Activated CD8-positive, alpha-beta T cell treated with anti-CD3 and anti-CD28 coated beads, Interleukin-2, amount 10 ng/mL, durations not matched to agents 7 days and 5 days (primary cell): ENCODE data around the gene SMIM22. TPM values are rescaled to one million over a fixed set of nuclear protein-coding genes. Genes with fewer than 3 reads are reported as not detected.
A peak's percentile ranks its signal among the peaks of the same experiment; 100 is the strongest.

ENCODE experiments used
- ATAC-seq: fragments of 150-1000 bp; cut with Tn5 transposase; one replicate; pipeline ENCODE4 v1.10.0; 2021; ENCODE audit warnings: moderate library complexity
- CTCF ChIA-PET: fragments of 350-600 bp; sonication (Branson Sonifier 250); formaldehyde crosslinking; loops from one replicate; lab custom pipeline; 2021; ENCODE audit warnings: antibody characterized with exemption; lab: Charles Lee
- POLR2A ChIA-PET: fragments of 350-600 bp; sonication (Branson Sonifier 250); formaldehyde crosslinking; loops from one replicate; lab custom pipeline; 2021; ENCODE audit warnings: antibody characterized with exemption; lab: Charles Lee
- DNase-seq: peaks from one replicate; pipeline ENCODE4 v3.0.0-alpha.2; 2020
- H3K27ac Mint-ChIP-seq: one replicate; pipeline ENCODE4 v1.8.0; 2021; ENCODE audit warnings: mild to moderate bottlenecking, mixed read lengths
- H3K27me3 Mint-ChIP-seq: one replicate; pipeline ENCODE4 v1.8.0; 2021; ENCODE audit warnings: low read depth, mixed read lengths
- H3K36me3 Mint-ChIP-seq: one replicate; pipeline ENCODE4 v1.8.0; 2021; ENCODE audit warnings: low read depth, mixed read lengths
- H3K4me1 Mint-ChIP-seq: one replicate; pipeline ENCODE4 v1.8.0; 2021; ENCODE audit warnings: low read depth, mixed read lengths
- H3K4me3 Mint-ChIP-seq: one replicate; pipeline ENCODE4 v1.8.0; 2021; ENCODE audit warnings: mild to moderate bottlenecking, mixed read lengths
- H3K9me3 Mint-ChIP-seq: one replicate; pipeline ENCODE4 v1.8.0; 2022; ENCODE audit warnings: mixed read lengths; ENCODE audit not compliant: insufficient read depth
- total RNA-seq, 2 experiments: library from RNA; stranded (reverse); gene quantifications; one replicate each; pipeline ENCODE4 v1.2.3, GENCODE V29; 2021

The SMIM22 gene
- total RNA-seq, 2 experiments from 2014 or later, result not detected

GRCh38 chr16:4813251-4814003 lies 18.3 kb downstream of the SMIM22 start:
- Mint-ChIP-seq H3K27me3 (no peaks in the 10 kb centered on the region), H3K9me3 (no peaks in the 10 kb centered on the region), H3K27ac (no peak overlapping the region), H3K4me3 (no peak overlapping the region), H3K36me3 (peaks cover 53% of the 10 kb centered on the region), H3K4me1 (no peaks in the 10 kb centered on the region)
- ChIA-PET CTCF (no interaction called here), POLR2A (no interaction called here)
- DNase-seq (no peak), ATAC-seq (no peak)

GRCh38 chr16:4814046-4814445 lies 18.9 kb downstream of the SMIM22 start:
- Mint-ChIP-seq H3K4me1 (no peaks in the 10 kb centered on the region), H3K4me3 (no peak overlapping the region), H3K27me3 (no peaks in the 10 kb centered on the region), H3K36me3 (peaks cover 54% of the 10 kb centered on the region), H3K9me3 (no peaks in the 10 kb centered on the region), H3K27ac (no peak overlapping the region)
- ATAC-seq, result no peak
- POLR2A ChIA-PET, result no interaction called here
- CTCF ChIA-PET, result no interaction called here
- no peak for DNase-seq

GRCh38 chr16:4814542-4815173 lies 19.5 kb downstream of the SMIM22 start:
- ChIA-PET POLR2A (no interaction called here), CTCF (no interaction called here)
- H3K36me3 Mint-ChIP-seq, result peaks cover 57% of the 10 kb centered on the region
- DNase-seq (no peak), ATAC-seq (no peak)
- H3K27me3 Mint-ChIP-seq, result no peaks in the 10 kb centered on the region
- no peak overlapping the region for H3K4me3 Mint-ChIP-seq
- H3K27ac Mint-ChIP-seq, result no peak overlapping the region
- no peaks in the 10 kb centered on the region for H3K4me1 Mint-ChIP-seq
- H3K9me3 Mint-ChIP-seq, result no peaks in the 10 kb centered on the region

GRCh38 chr16:4820652-4821051 lies 25.5 kb downstream of the SMIM22 start:
- Mint-ChIP-seq H3K9me3 (no peaks in the 10 kb centered on the region), H3K4me3 (no peak overlapping the region), H3K27ac (no peak overlapping the region), H3K27me3 (no peaks in the 10 kb centered on the region), H3K4me1 (no peaks in the 10 kb centered on the region), H3K36me3 (peaks cover 57% of the 10 kb centered on the region)
- ChIA-PET POLR2A (no interaction called here), CTCF (interaction anchor here (1.4 kb wide), 1 partner anchor 12 kb away, joined by 3 read pairs; no protein-coding TSS in a partner anchor)
- DNase-seq (no peak), ATAC-seq (no peak)

GRCh38 chr16:4825196-4825595 lies 30.0 kb downstream of the SMIM22 start:
- Mint-ChIP-seq H3K27me3 (no peaks in the 10 kb centered on the region), H3K4me3 (no peak overlapping the region), H3K27ac (no peak overlapping the region), H3K36me3 (peaks cover 58% of the 10 kb centered on the region), H3K9me3 (no peaks in the 10 kb centered on the region), H3K4me1 (no peaks in the 10 kb centered on the region)
- POLR2A ChIA-PET, result no interaction called here
- CTCF ChIA-PET, result no interaction called here
- no peak for DNase-seq
- no peak for ATAC-seq

- H3K9me3 Mint-ChIP-seq, result no peaks in the 10 kb centered on the region
- no peaks in the 10 kb centered on the region for H3K4me1 Mint-ChIP-seq
- ChIA-PET CTCF (no interaction called here), POLR2A (no interaction called here)
- H3K27ac Mint-ChIP-seq, result no peak overlapping the region
- H3K36me3 Mint-ChIP-seq, result peaks cover 60% of the 10 kb centered on the region
- ATAC-seq (no peak), DNase-seq (no peak)
- no peak overlapping the region for H3K4me3 Mint-ChIP-seq
- H3K27me3 Mint-ChIP-seq, result no peaks in the 10 kb centered on the region
Observed at GRCh38 chr16:4826526-4826925, 31.4 kb downstream of the SMIM22 start.

GRCh38 chr16:4826980-4827379 lies 31.8 kb downstream of the SMIM22 start:
- POLR2A ChIA-PET, result interaction anchor here (0.8 kb wide), 1 partner anchor 24 kb away, joined by 3 read pairs; the partner anchor contains the start of gene ROGDI
- no peaks in the 10 kb centered on the region for H3K9me3 Mint-ChIP-seq
- peaks cover 60% of the 10 kb centered on the region for H3K36me3 Mint-ChIP-seq
- no peak overlapping the region for H3K4me3 Mint-ChIP-seq
- CTCF ChIA-PET, result no interaction called here
- H3K27me3 Mint-ChIP-seq, result no peaks in the 10 kb centered on the region
- no peak for ATAC-seq
- H3K27ac Mint-ChIP-seq, result no peak overlapping the region
- DNase-seq, result no peak
- H3K4me1 Mint-ChIP-seq, result no peaks in the 10 kb centered on the region

GRCh38 chr16:4828567-4829321 lies 33.6 kb downstream of the SMIM22 start:
- no peak for ATAC-seq
- POLR2A ChIA-PET, result no interaction called here

GRCh38 chr16:4830408-4830807 lies 35.2 kb downstream of the SMIM22 start:
- no peak overlapping the region for H3K27ac Mint-ChIP-seq
- H3K9me3 Mint-ChIP-seq, result no peaks in the 10 kb centered on the region
- ChIA-PET POLR2A (interaction anchor here (0.6 kb wide), 1 partner anchor 291 kb away, joined by 3 read pairs; no protein-coding TSS in a partner anchor), CTCF (no interaction called here)
- DNase-seq, result no peak
- H3K27me3 Mint-ChIP-seq, result no peaks in the 10 kb centered on the region
- H3K4me1 Mint-ChIP-seq, result peaks cover 14% of the 10 kb centered on the region
- H3K36me3 Mint-ChIP-seq, result peaks cover 53% of the 10 kb centered on the region
- ATAC-seq, result no peak
- no peak overlapping the region for H3K4me3 Mint-ChIP-seq

More at GRCh38 chr16:4828567-4829321, 33.6 kb downstream of the SMIM22 start:
- H3K9me3 Mint-ChIP-seq, result no peaks in the 10 kb centered on the region
- no peak overlapping the region for H3K4me3 Mint-ChIP-seq
- H3K27me3 Mint-ChIP-seq, result no peaks in the 10 kb centered on the region
- peaks cover 61% of the 10 kb centered on the region for H3K36me3 Mint-ChIP-seq
- peaks cover 6% of the 10 kb centered on the region for H3K4me1 Mint-ChIP-seq
- CTCF ChIA-PET, result no interaction called here
- DNase-seq, result no peak
- no peak overlapping the region for H3K27ac Mint-ChIP-seq

- ATAC-seq (no peak), DNase-seq (no peak)
- Mint-ChIP-seq H3K9me3 (no peaks in the 10 kb centered on the region), H3K4me1 (peaks cover 14% of the 10 kb centered on the region), H3K4me3 (no peak overlapping the region), H3K27ac (no peak overlapping the region), H3K27me3 (no peaks in the 10 kb centered on the region), H3K36me3 (peaks cover 54% of the 10 kb centered on the region)
- POLR2A ChIA-PET, result no interaction called here
- CTCF ChIA-PET, result no interaction called here
Observed at GRCh38 chr16:4831616-4832015, 36.4 kb downstream of the SMIM22 start.

- H3K27me3 Mint-ChIP-seq, result no peaks in the 10 kb centered on the region
- H3K27ac Mint-ChIP-seq, result peak overlapping the region; percentile 20
- POLR2A ChIA-PET, result interaction anchor here (1.3 kb wide), 1 partner anchor 14 kb away, joined by 5 read pairs; the partner anchor contains the start of genes GLYR1 and UBN1
- ATAC-seq, result no peak
- no peaks in the 10 kb centered on the region for H3K9me3 Mint-ChIP-seq
- CTCF ChIA-PET, result interaction anchor here (0.8 kb wide), 2 partner anchors 12 to 259 kb away, joined by 3 read pairs; no protein-coding TSS in a partner anchor
- no peak overlapping the region for H3K4me3 Mint-ChIP-seq
- no peak for DNase-seq
- peaks cover 14% of the 10 kb centered on the region for H3K4me1 Mint-ChIP-seq
- peaks cover 54% of the 10 kb centered on the region for H3K36me3 Mint-ChIP-seq
Observed at GRCh38 chr16:4832698-4833343, 37.7 kb downstream of the SMIM22 start.
